ENCODE data around the gene ALPL.

The ALPL gene

DNA sequence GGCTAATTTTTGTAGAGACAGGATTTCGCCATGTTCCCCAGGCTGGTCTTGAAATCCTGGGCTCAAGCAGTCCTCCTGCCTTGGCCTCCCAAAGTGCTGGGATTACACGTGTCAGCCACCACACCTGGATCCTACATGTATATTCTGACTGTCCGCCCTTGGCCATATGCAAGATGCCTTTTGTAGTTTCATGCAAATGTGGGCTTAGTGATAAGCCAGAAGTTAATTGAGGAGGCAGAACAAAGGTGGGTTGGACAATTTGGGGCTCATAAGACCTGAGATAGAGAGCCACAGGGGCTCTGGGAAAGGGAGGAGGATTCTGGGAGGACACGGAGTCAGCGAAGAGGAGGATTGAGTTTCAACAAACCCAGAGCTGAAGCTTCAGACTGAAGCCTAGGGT, 24.9 kb downstream of the ALPL start:
- no peak for TF ChIP-seq FOXP2 (optimal IDR thresholded peaks at IDR 0.05; ENCODE audit: borderline replicate concordance, extremely low read depth, extremely low read length, insufficient read depth)
- TF ChIP-seq POLR2AphosphoS5 (IDR thresholded peaks at IDR 0.05; ENCODE audit: low read depth, low read length), result no peak
- TF ChIP-seq SIN3A (IDR thresholded peaks at IDR 0.05; ENCODE audit: borderline replicate concordance, insufficient read depth, low read length), result no peak
- no peak for TF ChIP-seq TAF1 (IDR thresholded peaks at IDR 0.05; ENCODE audit: borderline replicate concordance, insufficient read depth, low read length)
- TF ChIP-seq, protein P1, sequence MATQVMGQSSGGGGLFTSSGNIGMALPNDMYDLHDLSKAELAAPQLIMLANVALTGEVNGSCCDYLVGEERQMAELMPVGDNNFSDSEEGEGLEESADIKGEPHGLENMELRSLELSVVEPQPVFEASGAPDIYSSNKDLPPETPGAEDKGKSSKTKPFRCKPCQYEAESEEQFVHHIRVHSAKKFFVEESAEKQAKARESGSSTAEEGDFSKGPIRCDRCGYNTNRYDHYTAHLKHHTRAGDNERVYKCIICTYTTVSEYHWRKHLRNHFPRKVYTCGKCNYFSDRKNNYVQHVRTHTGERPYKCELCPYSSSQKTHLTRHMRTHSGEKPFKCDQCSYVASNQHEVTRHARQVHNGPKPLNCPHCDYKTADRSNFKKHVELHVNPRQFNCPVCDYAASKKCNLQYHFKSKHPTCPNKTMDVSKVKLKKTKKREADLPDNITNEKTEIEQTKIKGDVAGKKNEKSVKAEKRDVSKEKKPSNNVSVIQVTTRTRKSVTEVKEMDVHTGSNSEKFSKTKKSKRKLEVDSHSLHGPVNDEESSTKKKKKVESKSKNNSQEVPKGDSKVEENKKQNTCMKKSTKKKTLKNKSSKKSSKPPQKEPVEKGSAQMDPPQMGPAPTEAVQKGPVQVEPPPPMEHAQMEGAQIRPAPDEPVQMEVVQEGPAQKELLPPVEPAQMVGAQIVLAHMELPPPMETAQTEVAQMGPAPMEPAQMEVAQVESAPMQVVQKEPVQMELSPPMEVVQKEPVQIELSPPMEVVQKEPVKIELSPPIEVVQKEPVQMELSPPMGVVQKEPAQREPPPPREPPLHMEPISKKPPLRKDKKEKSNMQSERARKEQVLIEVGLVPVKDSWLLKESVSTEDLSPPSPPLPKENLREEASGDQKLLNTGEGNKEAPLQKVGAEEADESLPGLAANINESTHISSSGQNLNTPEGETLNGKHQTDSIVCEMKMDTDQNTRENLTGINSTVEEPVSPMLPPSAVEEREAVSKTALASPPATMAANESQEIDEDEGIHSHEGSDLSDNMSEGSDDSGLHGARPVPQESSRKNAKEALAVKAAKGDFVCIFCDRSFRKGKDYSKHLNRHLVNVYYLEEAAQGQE (IDR thresholded peaks at IDR 0.05; ENCODE audit: insufficient read depth in 1 of 2, low read depth in 2 of 2, low read length in 2 of 2), result no peak

DNA sequence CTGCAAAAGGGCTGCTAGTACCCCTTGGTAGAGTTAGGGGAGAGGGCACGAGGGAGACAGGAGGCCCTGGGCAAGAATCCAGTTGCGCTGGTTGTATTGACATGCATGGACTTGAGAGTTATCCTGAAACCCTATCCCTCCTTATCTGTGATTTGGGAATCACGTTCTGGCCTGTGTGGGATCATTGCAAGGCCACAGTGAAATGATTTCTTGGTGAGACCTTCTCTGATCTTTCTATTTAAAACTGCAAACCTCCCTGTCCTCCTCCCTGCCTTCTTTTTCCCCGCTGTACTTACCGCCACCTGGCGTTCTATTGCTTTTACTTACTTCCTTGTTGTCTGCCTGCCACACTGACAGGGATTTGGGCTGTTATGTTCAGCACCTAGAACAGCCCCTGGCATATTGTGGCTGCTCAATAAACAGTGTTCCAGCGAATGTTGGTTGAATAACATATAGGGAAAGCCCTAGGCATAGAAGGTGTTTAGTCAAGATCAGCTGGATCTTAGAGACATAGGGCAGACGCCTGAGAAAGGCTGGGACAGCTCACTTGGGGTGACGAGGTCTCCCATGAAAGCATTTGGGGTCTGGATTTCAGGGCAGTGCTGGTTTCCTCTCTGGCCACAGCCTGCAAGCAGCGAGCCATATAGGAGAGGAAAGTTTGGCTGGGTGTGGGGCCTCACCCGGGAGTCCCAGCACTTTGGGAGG, 25.6 kb downstream of the ALPL start:
- TF ChIP-seq FOXP2 (optimal IDR thresholded peaks at IDR 0.05; ENCODE audit: borderline replicate concordance, extremely low read depth, extremely low read length, insufficient read depth), result no peak
- TF ChIP-seq, protein P1 (IDR thresholded peaks at IDR 0.05; ENCODE audit: insufficient read depth in 1 of 2, low read depth in 2 of 2, low read length in 2 of 2), result peak; percentile 36 to 90; a peak in 3 of 4 replicates
- TF ChIP-seq TAF1 (IDR thresholded peaks at IDR 0.05; ENCODE audit: borderline replicate concordance, insufficient read depth, low read length), result no peak

DNA sequence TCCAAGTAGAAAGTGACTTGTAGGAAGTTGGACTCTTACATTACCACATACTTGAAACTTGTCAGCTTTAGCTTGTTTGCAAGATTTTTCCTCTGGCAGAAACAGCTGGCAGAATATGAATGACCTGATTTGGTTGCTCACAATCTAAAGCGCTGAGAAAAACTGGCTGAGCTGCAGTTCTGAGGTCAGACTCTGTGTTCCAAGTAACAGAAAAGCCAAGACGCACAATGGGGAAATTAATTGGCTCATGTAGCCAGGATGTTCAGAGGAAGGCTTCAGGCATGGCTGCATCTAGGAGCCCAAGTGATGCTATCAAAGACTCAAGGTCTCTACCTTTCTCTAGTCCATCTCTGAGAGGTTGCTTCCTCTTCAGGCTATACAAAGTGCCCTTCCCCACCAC, 27.0 kb downstream of the ALPL start:
- TF ChIP-seq FOXP2 (optimal IDR thresholded peaks at IDR 0.05; ENCODE audit: borderline replicate concordance, extremely low read depth, extremely low read length, insufficient read depth) (no peak), POLR2AphosphoS5 (IDR thresholded peaks at IDR 0.05; ENCODE audit: low read depth, low read length) (no peak), TAF1 (IDR thresholded peaks at IDR 0.05; ENCODE audit: borderline replicate concordance, insufficient read depth, low read length) (no peak), SIN3A (IDR thresholded peaks at IDR 0.05; ENCODE audit: borderline replicate concordance, insufficient read depth, low read length) (no peak)
- TF ChIP-seq, protein P1 (IDR thresholded peaks at IDR 0.05; ENCODE audit: insufficient read depth in 1 of 2, low read depth in 2 of 2, low read length in 2 of 2), result no peak

DNA sequence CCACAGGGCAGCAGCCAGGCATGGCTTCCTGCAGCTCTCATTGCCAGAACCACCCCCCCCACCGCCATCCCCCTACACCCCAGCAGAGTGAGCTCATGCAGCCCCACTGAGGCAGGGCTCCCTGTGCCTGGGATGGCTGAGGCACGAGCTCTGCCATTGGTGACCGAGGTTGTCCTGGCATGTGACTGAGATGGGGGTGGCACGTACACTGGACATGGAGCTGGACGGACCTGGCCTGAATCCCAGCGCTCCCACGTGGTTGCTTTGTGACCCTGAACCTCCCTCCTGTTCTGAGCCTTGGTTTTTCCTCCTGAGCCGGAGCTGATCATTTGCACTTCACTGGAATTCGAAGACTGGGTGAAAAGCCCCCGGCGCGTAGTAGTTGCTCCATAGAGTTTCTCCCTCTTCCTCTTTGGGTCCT, 28.3 kb downstream of the ALPL start:
- TF ChIP-seq FOXP2 (optimal IDR thresholded peaks at IDR 0.05; ENCODE audit: borderline replicate concordance, extremely low read depth, extremely low read length, insufficient read depth) (no peak), TAF1 (IDR thresholded peaks at IDR 0.05; ENCODE audit: borderline replicate concordance, insufficient read depth, low read length) (no peak), SIN3A (IDR thresholded peaks at IDR 0.05; ENCODE audit: borderline replicate concordance, insufficient read depth, low read length) (no peak), POLR2AphosphoS5 (IDR thresholded peaks at IDR 0.05; ENCODE audit: low read depth, low read length) (no peak)
- TF ChIP-seq, protein P1 (IDR thresholded peaks at IDR 0.05; ENCODE audit: insufficient read depth in 1 of 2, low read depth in 2 of 2, low read length in 2 of 2), result no peak
